H9 (cell line): ENCODE data around the gene ERGIC3. TPM values are rescaled to one million over a fixed set of nuclear protein-coding genes. Genes with fewer than 3 reads are reported as not detected.

Experiments
- DNase-seq: peaks from one replicate; pipeline ENCODE4 v3.0.0-alpha.2; 2017
- H2AFZ ChIP-seq: one replicate; pipeline ENCODE4 v1.6.1; 2013; ENCODE audit warnings: mild to moderate bottlenecking, low read length, control low read depth, moderate library complexity
- H2AK5ac ChIP-seq: 2 replicates; pipeline ENCODE4 v1.6.1; 2013; ENCODE audit warnings: low read length, control low read depth, mixed read lengths; ENCODE audit not compliant: insufficient read length
- H2BK120ac ChIP-seq: one replicate; pipeline ENCODE4 v1.6.1; 2013; ENCODE audit warnings: low read depth, mild to moderate bottlenecking, low read length, control low read depth, inconsistent platforms; ENCODE audit not compliant: poor library complexity, severe bottlenecking
- H2BK12ac ChIP-seq: 2 replicates; pipeline ENCODE4 v1.6.1; 2013; ENCODE audit warnings: low read length, control low read depth, mixed read lengths, low read depth; ENCODE audit not compliant: insufficient read length
- H2BK15ac ChIP-seq: 2 replicates; pipeline ENCODE4 v1.6.1; 2013; ENCODE audit warnings: low read depth, low read length, control low read depth
- H2BK20ac ChIP-seq: one replicate; pipeline ENCODE4 v1.6.1; 2013; ENCODE audit warnings: low read depth, mild to moderate bottlenecking, low read length, control low read depth, inconsistent platforms; ENCODE audit not compliant: poor library complexity, severe bottlenecking
- H2BK5ac ChIP-seq: 2 replicates; pipeline ENCODE4 v1.6.1; 2013; ENCODE audit warnings: low read length, control low read depth, mixed read lengths; ENCODE audit not compliant: insufficient read length
- H3K14ac ChIP-seq: 2 replicates; pipeline ENCODE4 v1.6.1; 2013; ENCODE audit warnings: low read length, control low read depth; ENCODE audit not compliant: insufficient read depth
- H3K18ac ChIP-seq: 2 replicates; pipeline ENCODE4 v1.6.1; 2013; ENCODE audit warnings: low read depth, mild to moderate bottlenecking, mixed read lengths, low read length, control low read depth; ENCODE audit not compliant: insufficient read length
- H3K23ac ChIP-seq: 2 replicates; pipeline ENCODE4 v1.6.1; 2013; ENCODE audit warnings: low read length, control low read depth, mixed read lengths, low read depth; ENCODE audit not compliant: insufficient read length
- H3K23me2 ChIP-seq: 2 replicates; pipeline ENCODE4 v1.6.1; 2013; ENCODE audit warnings: low read depth, mild to moderate bottlenecking, mixed read lengths, low read length, control low read depth; ENCODE audit not compliant: insufficient read length, poor library complexity, severe bottlenecking
- H3K27ac ChIP-seq: 2 replicates; pipeline ENCODE4 v1.5.1; 2013; ENCODE audit warnings: low read length, control low read depth, mixed read lengths, low read depth; ENCODE audit not compliant: insufficient read length
- H3K27me3 ChIP-seq: 2 replicates; pipeline ENCODE4 v1.6.1; 2013; ENCODE audit warnings: low read length, control low read depth, inconsistent platforms; ENCODE audit not compliant: insufficient read depth
- H3K4ac ChIP-seq: 2 replicates; pipeline ENCODE4 v1.6.1; 2013; ENCODE audit warnings: low read depth, mild to moderate bottlenecking, control low read depth, inconsistent platforms, low read length, moderate library complexity
- H3K4me1 ChIP-seq: 2 replicates; pipeline ENCODE4 v1.6.1; 2013; ENCODE audit warnings: low read length, control low read depth, inconsistent platforms; ENCODE audit not compliant: insufficient read depth
- H3K4me2 ChIP-seq: 2 replicates; pipeline ENCODE4 v1.6.1; 2013; ENCODE audit warnings: low read length, control low read depth, mixed read lengths; ENCODE audit not compliant: insufficient read length, insufficient read depth
- H3K56ac ChIP-seq: 2 replicates; pipeline ENCODE4 v1.6.1; 2013; ENCODE audit warnings: low read depth, mild to moderate bottlenecking, mixed read lengths, low read length, control low read depth; ENCODE audit not compliant: insufficient read length
- H3K79me1 ChIP-seq: 2 replicates; pipeline ENCODE4 v1.6.1; 2013; ENCODE audit warnings: low read depth, mild to moderate bottlenecking, moderate library complexity, low read length, control low read depth, inconsistent platforms; ENCODE audit not compliant: insufficient read depth, poor library complexity, severe bottlenecking
- H3K79me2 ChIP-seq: 2 replicates; pipeline ENCODE4 v1.6.1; 2013; ENCODE audit warnings: low read length, control low read depth, inconsistent platforms; ENCODE audit not compliant: insufficient read depth
- H3K9ac ChIP-seq: 2 replicates; pipeline ENCODE4 v1.6.1; 2013; ENCODE audit warnings: low read length, control low read depth, mixed read lengths; ENCODE audit not compliant: insufficient read length; ENCODE audit errors: extremely low read depth
- H3K9me3 ChIP-seq: one replicate; pipeline ENCODE4 v1.6.1; 2013; ENCODE audit warnings: low read depth, low read length, inconsistent platforms; ENCODE audit not compliant: control insufficient read depth
- H3T11ph ChIP-seq: one replicate; pipeline ENCODE4 v1.6.1; 2013; ENCODE audit warnings: mild to moderate bottlenecking, low read length, control low read depth, inconsistent platforms
- H4K20me1 ChIP-seq: one replicate; pipeline ENCODE4 v1.6.1; 2013; ENCODE audit not compliant: control insufficient read depth, insufficient read length, insufficient read depth
- H4K5ac ChIP-seq: 2 replicates; pipeline ENCODE4 v1.6.1; 2013; ENCODE audit warnings: low read depth, mild to moderate bottlenecking, mixed read lengths, low read length, control low read depth; ENCODE audit not compliant: insufficient read length
- H4K8ac ChIP-seq: replicated peaks from 2 replicates; pipeline ENCODE4 v1.6.1; 2013; ENCODE audit warnings: low read length, control low read depth, mixed read lengths, low read depth; ENCODE audit not compliant: insufficient read length
- H4K91ac ChIP-seq: 2 replicates; pipeline ENCODE4 v1.6.1; 2013; ENCODE audit warnings: low read depth, mild to moderate bottlenecking, moderate library complexity, mixed read lengths, low read length, control low read depth; ENCODE audit not compliant: insufficient read length
- H3K27ac Mint-ChIP-seq, 3 experiments: 2 replicates in 2 of 3; 3 replicates in 1 of 3; pipeline ENCODE4 v1.8.0; 2020 to 2021; ENCODE audit warnings: mixed read lengths in 3 of 3, mild to moderate bottlenecking in 1 of 3, moderate library complexity in 1 of 3
- H3K27me3 Mint-ChIP-seq: 2 replicates; pipeline ENCODE4 v1.8.0; 2021; ENCODE audit warnings: low read depth, mild to moderate bottlenecking, moderate library complexity, mixed read lengths
- H3K36me3 Mint-ChIP-seq, 3 experiments: 2 replicates in 2 of 3; 3 replicates in 1 of 3; pipeline ENCODE4 v1.8.0; 2020 to 2021; ENCODE audit warnings: low read depth in 3 of 3, mixed read lengths in 3 of 3; ENCODE audit not compliant: insufficient read depth in 1 of 3
- H3K4me1 Mint-ChIP-seq, 2 experiments: 2 replicates each; pipeline ENCODE4 v1.8.0; 2020; ENCODE audit warnings: mixed read lengths in 2 of 2
- H3K4me3 Mint-ChIP-seq, 2 experiments: 2 replicates in 1 of 2; 3 replicates in 1 of 2; pipeline ENCODE4 v1.8.0; 2020 to 2021; ENCODE audit warnings: mild to moderate bottlenecking in 2 of 2, mixed read lengths in 2 of 2, moderate library complexity in 1 of 2
- H3K9me3 Mint-ChIP-seq, 2 experiments: 2 replicates in 1 of 2; 3 replicates in 1 of 2; pipeline ENCODE4 v1.8.0; 2020; ENCODE audit warnings: mild to moderate bottlenecking in 2 of 2, mixed read lengths in 2 of 2, moderate library complexity in 1 of 2
- CTCF ChIP-seq: fragments of 200-600 bp; sonication (generic); conservative IDR thresholded peaks from 3 replicates; pipeline ENCODE4 v1.8.0; 2021; ENCODE audit warnings: antibody characterized with exemption, mild to moderate bottlenecking
- WGBS: extraction: QIAGEN DNeasy Blood & Tissue Kit; methylation state at CpG from one replicate; pipeline ENCODE4 v1.1.7; 2013; ENCODE audit warnings: missing lambda C conversion rate, low lambda C conversion rate, mixed read lengths; ENCODE audit not compliant: insufficient read length; ENCODE audit errors: extremely low coverage; 5-methylcytosine and 5-hydroxymethylcytosine counted together
- total RNA-seq: library from RNA; stranded (reverse); gene quantifications from 2 replicates; pipeline ENCODE4 v1.2.1, GENCODE V29; 2021

ERGIC3 gene
- total RNA-seq, 1 experiment from 2014 or later, result 188 TPM

- Histone ChIP-seq H3K27ac (no peak overlapping the region), H3K23me2 (peaks cover 9% of the 10 kb centered on the region), H3K9ac (no peak overlapping the region), H2BK120ac (no peak overlapping the region), H3K4me1 (peaks cover 2% of the 10 kb centered on the region; the same call in 1 of the 2 replicates), H3K4ac (no peak overlapping the region), H3K23ac (no peak overlapping the region), H2BK20ac (no peak overlapping the region), H3K56ac (no peak overlapping the region), H3K79me1 (no peaks in the 10 kb centered on the region), H3K4me2 (no peak overlapping the region), H4K20me1 (no peaks in the 10 kb centered on the region), H4K5ac (no peak overlapping the region), H2BK15ac (no peak overlapping the region), H2BK12ac (no peak overlapping the region), H3K9me3 (no peaks in the 10 kb centered on the region), H3K18ac (no peak overlapping the region), H3K14ac (no peak overlapping the region), H2BK5ac (no peak overlapping the region), H2AFZ (no peak overlapping the region), H3K27me3 (no peaks in the 10 kb centered on the region), H3T11ph (no peak overlapping the region), H2AK5ac (no peak overlapping the region), H3K79me2 (no peaks in the 10 kb centered on the region), H4K8ac (no peak overlapping the region), H4K91ac (no peak overlapping the region)
- no peak for DNase-seq
- no CpG with 5 or more reads among the region's 1 CpG for WGBS
- H3K27ac Mint-ChIP-seq, result no peak overlapping the region
- peaks cover 14 to 40% (median 32%) of the 10 kb centered on the region in 3 experiments for H3K36me3 Mint-ChIP-seq
- no peaks in the 10 kb centered on the region for H3K9me3 Mint-ChIP-seq
- H3K4me1 Mint-ChIP-seq, result peaks cover 10 to 11% of the 10 kb centered on the region in 2 experiments
- H3K27me3 Mint-ChIP-seq, result no peaks in the 10 kb centered on the region
- no peak for TF ChIP-seq CTCF
- H3K4me3 Mint-ChIP-seq, result no peak overlapping the region
These were observed 4.2 kb downstream of the ERGIC3 start for GRCh38 chr20:35546127-35546526.
